HepG2 (cell line): Measurements from ENCODE around the gene RBM18. TPM values are rescaled to one million over a fixed set of nuclear protein-coding genes. Genes with fewer than 3 reads are reported as not detected.

ENCODE experiments used
- ATAC-seq: fragments of 200-7000 bp; cut with Tn5 transposase; 3 replicates; pipeline ENCODE4 v1.9.1; 2020; ENCODE audit warnings: mild to moderate bottlenecking, moderate library complexity
- BruUV-seq: library from RNA; stranded (reverse); fragments of 400-500 nt; replicated peaks from 2 replicates; lab custom pipeline; 2021; lab: Mats Ljungman, UMichigan
- CTCF ChIA-PET: fragments of 300-600 bp; formaldehyde crosslinking; extraction: SDS; loops from one replicate; lab custom pipeline; 2021; ENCODE audit warnings: low total read pairs, inconsistent platforms, low intra/inter-chr PET ratio; lab: Yijun Ruan, JAX
- POLR2A ChIA-PET: fragments of 350-600 bp; sonication (Branson Sonifier 250); formaldehyde crosslinking; loops from one replicate; lab custom pipeline; 2020; ENCODE audit warnings: antibody characterized with exemption, inconsistent platforms; lab: Yijun Ruan, JAX
- DNase-seq: peaks from one replicate; pipeline ENCODE4 v3.0.0-alpha.2; 2015; ENCODE audit warnings: low spot score
- FAIRE-seq: peaks from 3 replicates; lab custom pipeline; 2011; peaks lifted over from hg19 to GRCh38; lab: Jason Lieb, UNC
- H2AFZ ChIP-seq: one replicate; pipeline ENCODE4 v1.6.1; 2011; ENCODE audit warnings: low read length, inconsistent platforms
- H3K27ac ChIP-seq: fragments of 300-600 bp; 3 replicates; pipeline ENCODE4 v1.8.0; 2011; ENCODE audit warnings: mixed run types, mild to moderate bottlenecking, mixed read lengths, low read length, inconsistent platforms; ENCODE audit not compliant: insufficient read depth; ENCODE audit errors: extremely low read length
- H3K27me3 ChIP-seq, 2 experiments: fragments of 200-600 bp in 1 of 2; 2 replicates in 1 of 2; 3 replicates in 1 of 2; pipeline versions ENCODE4 v1.6.0 to v1.8.0; 2011; ENCODE audit warnings: low read length in 2 of 2, mild to moderate bottlenecking in 2 of 2, moderate library complexity in 2 of 2, inconsistent platforms in 1 of 2; ENCODE audit not compliant: insufficient read depth in 2 of 2, control insufficient read depth in 1 of 2
- H3K36me3 ChIP-seq, 2 experiments: fragments of 200-600 bp in 1 of 2; replicated peaks in 1 of 2; 2 replicates in 1 of 2; 3 replicates in 1 of 2; pipeline versions ENCODE4 v1.5.1 to v1.8.0; 2011; ENCODE audit warnings: low read length in 2 of 2, inconsistent platforms in 1 of 2; ENCODE audit not compliant: insufficient read depth in 2 of 2, control insufficient read depth in 1 of 2
- H3K4me1 ChIP-seq: 2 replicates; pipeline ENCODE4 v1.5.1; 2012; ENCODE audit warnings: low read length, inconsistent platforms; ENCODE audit not compliant: insufficient read depth
- H3K4me2 ChIP-seq: 2 replicates; pipeline ENCODE4 v1.6.0; 2011; ENCODE audit warnings: low read depth, low read length, inconsistent platforms
- H3K4me3 ChIP-seq, 3 experiments: fragments of 200-600 bp in 1 of 3; sonication (generic), shearing (Covaris generic) in 1 of 3; replicated peaks in 1 of 3; 2 replicates each; pipeline ENCODE4 v1.5.1; 2011 to 2016; ENCODE audit warnings: low read length in 3 of 3, inconsistent platforms in 2 of 3, low read depth in 2 of 3, mild to moderate bottlenecking in 2 of 3, control low read depth in 1 of 3, mixed read lengths in 1 of 3; ENCODE audit not compliant: insufficient read depth in 1 of 3
- H3K79me2 ChIP-seq: one replicate; pipeline ENCODE4 v1.6.1; 2011; ENCODE audit warnings: low read length, inconsistent platforms; ENCODE audit not compliant: insufficient read depth
- H3K9ac ChIP-seq: 2 replicates; pipeline ENCODE4 v1.6.0; 2011; ENCODE audit warnings: mild to moderate bottlenecking, low read depth, low read length, inconsistent platforms; ENCODE audit not compliant: insufficient read depth
- H3K9me3 ChIP-seq: 2 replicates; pipeline ENCODE4 v1.5.1; 2012; ENCODE audit warnings: mild to moderate bottlenecking, low read length
- H4K20me1 ChIP-seq: 2 replicates; pipeline ENCODE4 v1.6.0; 2011; ENCODE audit warnings: inconsistent platforms, mild to moderate bottlenecking, low read length, moderate library complexity; ENCODE audit not compliant: insufficient read depth
- ATM ChIP-seq: fragments of 450-650 bp; IDR thresholded peaks from 2 replicates; pipeline ENCODE4 v1.7.1; 2017; ENCODE audit warnings: mild to moderate bottlenecking, borderline replicate concordance
- NKX3-1 ChIP-seq: sonication (generic); formaldehyde crosslinking; IDR thresholded peaks from 2 replicates; pipeline ENCODE4 v1.5.0; 2020; ENCODE audit warnings: missing genetic modification reagents
- TEAD3 ChIP-seq: optimal IDR thresholded peaks from 2 replicates; pipeline ENCODE3; 2016; ENCODE audit warnings: borderline replicate concordance
- ZBTB14 ChIP-seq: sonication (generic); formaldehyde crosslinking; IDR thresholded peaks from 2 replicates; pipeline ENCODE4 v1.4.0; 2020; ENCODE audit warnings: missing genetic modification reagents
- ZNF362 ChIP-seq: sonication (generic); formaldehyde crosslinking; IDR thresholded peaks from 2 replicates; pipeline ENCODE4 v1.4.0; 2020; ENCODE audit warnings: missing genetic modification reagents, mild to moderate bottlenecking, borderline replicate concordance
- ZNF446 ChIP-seq: sonication (generic); formaldehyde crosslinking; IDR thresholded peaks from 2 replicates; pipeline ENCODE4 v1.5.0; 2020; ENCODE audit warnings: mild to moderate bottlenecking, missing genetic modification reagents
- ZSCAN25 ChIP-seq: sonication (generic); formaldehyde crosslinking; IDR thresholded peaks from 2 replicates; pipeline ENCODE4 v1.8.0; 2022; ENCODE audit warnings: mild to moderate bottlenecking, missing genetic modification reagents
- WGBS: methylation state at CpG from one replicate; pipeline ENCODE4 v1.1.6; 2017; ENCODE audit warnings: low lambda C conversion rate; 5-methylcytosine and 5-hydroxymethylcytosine counted together
- in situ Hi-C: cut with HindIII; loops from 2 replicates; pipeline ENCODE4 v1.10.0; 2017; ENCODE audit warnings: low pct_unique_long_range_greater_than_20kb; ENCODE audit not compliant: extremely low pct_ligation_motif_present
- intact Hi-C: fragments of 100-400 bp; cut with micrococcal nuclease; formaldehyde crosslinking; loops from one replicate; pipeline ENCODE4 v1.10.0; 2022; ENCODE audit not compliant: unreplicated experiment
- polyA plus RNA-seq, 8 experiments: library from polyadenylated mRNA; depleted of rRNA in 3 of 8; stranded (reverse) in 7 of 8; unstranded in 1 of 8; fragments of >200 nt; fragmentation: Illumina TruSeq in 4 of 8; extraction: Trizol in 4 of 8; gene quantifications; 2 replicates each; pipeline versions ENCODE4 v1.2.1 to v1.2.3, GENCODE V29; 2011 to 2016; ENCODE audit warnings: low read depth in 4 of 8, missing spikeins in 1 of 8, mixed read lengths in 1 of 8; ENCODE audit not compliant: insufficient read depth in 1 of 8
- total RNA-seq, 5 experiments: library from RNA; depleted of rRNA; stranded (reverse); fragments of >200 nt; fragmentation: Illumina TruSeq; extraction: Trizol; gene quantifications; 2 replicates each; pipeline ENCODE4 v1.2.3, GENCODE V29; 2016; ENCODE audit warnings: low read depth in 1 of 5

RBM18 gene
- total and polyA plus RNA-seq, 2 of the 13 experiments (the other 11 are each of a cell fraction or from before 2014, with no cell fraction given) = 12.6 to 16.6 TPM

- H3K27ac ChIP-seq = no peak overlapping the region
- H3K4me1 ChIP-seq = peaks cover 34% of the 10 kb centered on the region
- H3K4me3 ChIP-seq = peak overlapping the region in 1 of 3 experiments; percentile 18; a peak in 3 of 6 replicates
- no peaks in the 10 kb centered on the region for H3K36me3 ChIP-seq
- intact Hi-C loops = no loop called here
- TF ChIP-seq ZSCAN25 (peak; percentile 48; the same call in 1 of the 2 replicates), TEAD3 (CRISPR knock-in tag) (no peak), ZNF446 (CRISPR knock-in tag) (no peak), ZBTB14 (no peak), NKX3-1 (CRISPR knock-in tag) (no peak)
- H3K9ac ChIP-seq = no peak overlapping the region
- no peak for DNase-seq
- H3K79me2 ChIP-seq = no peaks in the 10 kb centered on the region
- POLR2A ChIA-PET = no interaction called here
- 22% methylated on average over 6 of the region's 7 CpGs for WGBS
- no peak overlapping the region for H2AFZ ChIP-seq
- BruUV-seq = no TSS peak
- in situ Hi-C loops = no loop called here
- H3K4me2 ChIP-seq = peak overlapping the region; percentile 60
- no peaks in the 10 kb centered on the region for H3K9me3 ChIP-seq
- no peaks in the 10 kb centered on the region for H4K20me1 ChIP-seq
- no peaks in the 10 kb centered on the region for H3K27me3 ChIP-seq
- no peak for FAIRE-seq
- CTCF ChIA-PET = no interaction called here
- ATAC-seq = peak; percentile 70
These were observed 67.2 kb downstream of the RBM18 start for GRCh38 chr9:122197426-122197825.

GRCh38 chr9:122195875-122196274 lies 68.8 kb downstream of the RBM18 start:
- CTCF ChIA-PET = no interaction called here
- no peak for FAIRE-seq
- intact Hi-C loops = no loop called here

More at GRCh38 chr9:122195875-122196274, 68.8 kb downstream of the RBM18 start:
- no peaks in the 10 kb centered on the region for H4K20me1 ChIP-seq
- H3K4me2 ChIP-seq = no peak overlapping the region
- no peaks in the 10 kb centered on the region for H3K27me3 ChIP-seq
- in situ Hi-C loops = no loop called here
- no peaks in the 10 kb centered on the region for H3K36me3 ChIP-seq
- no peak for ATAC-seq
- no peak overlapping the region for H3K9ac ChIP-seq
- no peaks in the 10 kb centered on the region for H3K9me3 ChIP-seq
- DNase-seq = no peak
- H3K4me3 ChIP-seq = no peak overlapping the region
- H3K4me1 ChIP-seq = peaks cover 49% of the 10 kb centered on the region
- POLR2A ChIA-PET = no interaction called here
- no peak overlapping the region for H2AFZ ChIP-seq
- no peaks in the 10 kb centered on the region for H3K79me2 ChIP-seq
- TF ChIP-seq ATM (no peak), ZNF362 (CRISPR knock-in tag) (no peak)
- no TSS peak for BruUV-seq
- WGBS = 87% methylated on average over 4 of the region's 4 CpGs
- no peak overlapping the region for H3K27ac ChIP-seq
